ENCODE data around the gene DUSP22.

The DUSP22 gene

DNA sequence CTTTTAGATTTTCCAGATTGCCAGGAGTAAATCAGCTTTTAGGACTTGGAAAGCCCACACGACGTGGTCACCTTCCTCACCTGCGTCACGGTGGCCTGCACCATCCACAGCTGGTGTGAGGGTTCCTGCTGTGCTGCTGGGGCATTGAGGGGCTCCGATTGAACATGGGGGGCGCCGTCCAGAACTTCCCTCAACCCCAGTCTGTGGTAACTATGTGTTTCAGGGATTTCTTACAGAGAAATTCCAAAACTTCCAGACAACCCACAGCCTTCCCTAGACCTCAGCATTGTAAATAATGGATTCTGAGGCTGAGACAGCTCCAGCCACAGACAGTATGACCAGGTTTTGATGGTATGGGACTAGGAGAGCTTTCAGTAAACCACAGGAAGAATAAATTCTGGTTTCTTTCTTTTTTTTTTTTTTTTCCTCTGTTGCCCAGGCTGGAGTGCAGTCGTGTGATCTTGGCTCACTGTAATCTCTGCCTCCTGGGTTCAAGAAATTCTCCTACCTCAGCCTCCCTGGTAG, 52.6 kb downstream of the DUSP22 start:
- Mint-ChIP-seq H3K36me3 (ENCODE audit: low read depth) (peaks cover 48% of the 10 kb centered on the region), H3K4me1 (peaks cover 4% of the 10 kb centered on the region), H3K4me3 (no peak overlapping the region), H3K27me3 (ENCODE audit: low read depth, poor library complexity) (peaks cover 6% of the 10 kb centered on the region), H3K9me3 (peaks cover 93% of the 10 kb centered on the region), H3K27ac (no peak overlapping the region)
- TF ChIP-seq, protein P1, sequence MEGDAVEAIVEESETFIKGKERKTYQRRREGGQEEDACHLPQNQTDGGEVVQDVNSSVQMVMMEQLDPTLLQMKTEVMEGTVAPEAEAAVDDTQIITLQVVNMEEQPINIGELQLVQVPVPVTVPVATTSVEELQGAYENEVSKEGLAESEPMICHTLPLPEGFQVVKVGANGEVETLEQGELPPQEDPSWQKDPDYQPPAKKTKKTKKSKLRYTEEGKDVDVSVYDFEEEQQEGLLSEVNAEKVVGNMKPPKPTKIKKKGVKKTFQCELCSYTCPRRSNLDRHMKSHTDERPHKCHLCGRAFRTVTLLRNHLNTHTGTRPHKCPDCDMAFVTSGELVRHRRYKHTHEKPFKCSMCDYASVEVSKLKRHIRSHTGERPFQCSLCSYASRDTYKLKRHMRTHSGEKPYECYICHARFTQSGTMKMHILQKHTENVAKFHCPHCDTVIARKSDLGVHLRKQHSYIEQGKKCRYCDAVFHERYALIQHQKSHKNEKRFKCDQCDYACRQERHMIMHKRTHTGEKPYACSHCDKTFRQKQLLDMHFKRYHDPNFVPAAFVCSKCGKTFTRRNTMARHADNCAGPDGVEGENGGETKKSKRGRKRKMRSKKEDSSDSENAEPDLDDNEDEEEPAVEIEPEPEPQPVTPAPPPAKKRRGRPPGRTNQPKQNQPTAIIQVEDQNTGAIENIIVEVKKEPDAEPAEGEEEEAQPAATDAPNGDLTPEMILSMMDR (IDR thresholded peaks at IDR 0.05), result no peak
- no peak for DNase-seq

GRCh38 chr6:345747-346385, 53.6 kb downstream of the DUSP22 start:
- peaks cover 6% of the 10 kb centered on the region for H3K27me3 Mint-ChIP-seq (ENCODE audit: low read depth, poor library complexity)
- peaks cover 94% of the 10 kb centered on the region for H3K9me3 Mint-ChIP-seq
- H3K4me1 Mint-ChIP-seq, result peaks cover 4% of the 10 kb centered on the region

DNA sequence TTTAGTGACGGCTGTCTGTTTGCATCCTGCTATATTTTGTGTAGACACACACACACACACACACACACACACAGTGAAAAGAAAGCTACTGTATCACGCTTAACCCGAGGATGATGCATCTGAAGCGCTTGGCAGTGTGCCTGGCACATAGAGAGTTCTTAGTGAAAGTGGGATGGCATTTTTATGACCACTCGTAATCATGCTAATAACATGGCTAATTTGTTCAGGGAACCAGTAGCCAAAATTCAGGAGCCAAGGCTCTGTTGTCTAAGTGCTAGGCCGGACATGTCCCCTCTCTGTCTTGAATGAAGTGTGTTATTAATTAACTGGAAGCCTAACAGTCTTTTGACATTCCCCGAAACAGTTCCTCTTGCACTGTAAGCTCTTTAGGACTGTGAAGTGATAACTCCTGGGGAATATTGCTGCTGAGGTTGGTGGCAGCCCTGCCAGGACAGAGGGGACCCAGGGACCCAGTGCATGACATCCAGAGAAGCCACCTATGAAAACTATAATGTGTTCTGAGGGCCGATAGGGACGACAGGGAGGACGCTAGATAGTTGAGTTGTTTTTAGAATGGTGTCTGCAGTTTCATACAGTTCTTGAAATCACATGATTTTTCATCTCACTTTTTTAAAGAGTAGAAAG, 54.2 kb downstream of the DUSP22 start:
- no peak for DNase-seq
- H3K27ac Mint-ChIP-seq, result peak overlapping the region; percentile 13
- peaks cover 97% of the 10 kb centered on the region for H3K9me3 Mint-ChIP-seq
- TF ChIP-seq, protein P1 (IDR thresholded peaks at IDR 0.05), result no peak
- peaks cover 10% of the 10 kb centered on the region for H3K4me1 Mint-ChIP-seq
- H3K36me3 Mint-ChIP-seq (ENCODE audit: low read depth), result peaks cover 43% of the 10 kb centered on the region
- no peak overlapping the region for H3K4me3 Mint-ChIP-seq
- peaks cover 6% of the 10 kb centered on the region for H3K27me3 Mint-ChIP-seq (ENCODE audit: low read depth, poor library complexity)

More at GRCh38 chr6:345747-346385, 53.6 kb downstream of the DUSP22 start:
- no peak for DNase-seq
- peaks cover 45% of the 10 kb centered on the region for H3K36me3 Mint-ChIP-seq (ENCODE audit: low read depth)
- H3K4me3 Mint-ChIP-seq, result no peak overlapping the region
- TF ChIP-seq, protein P1 (IDR thresholded peaks at IDR 0.05), result no peak
- peak overlapping the region; percentile 58 for H3K27ac Mint-ChIP-seq

- peaks cover 43% of the 10 kb centered on the region for H3K36me3 Mint-ChIP-seq (ENCODE audit: low read depth)
- H3K27ac Mint-ChIP-seq, result no peak overlapping the region
- TF ChIP-seq, protein P1 (IDR thresholded peaks at IDR 0.05), result no peak
- H3K9me3 Mint-ChIP-seq, result peaks cover 97% of the 10 kb centered on the region
- no peak for DNase-seq
- peaks cover 13% of the 10 kb centered on the region for H3K4me1 Mint-ChIP-seq
- peaks cover 6% of the 10 kb centered on the region for H3K27me3 Mint-ChIP-seq (ENCODE audit: low read depth, poor library complexity)
- H3K4me3 Mint-ChIP-seq, result no peak overlapping the region
Observed at GRCh38 chr6:347232-347631, 54.9 kb downstream of the DUSP22 start.

DNA sequence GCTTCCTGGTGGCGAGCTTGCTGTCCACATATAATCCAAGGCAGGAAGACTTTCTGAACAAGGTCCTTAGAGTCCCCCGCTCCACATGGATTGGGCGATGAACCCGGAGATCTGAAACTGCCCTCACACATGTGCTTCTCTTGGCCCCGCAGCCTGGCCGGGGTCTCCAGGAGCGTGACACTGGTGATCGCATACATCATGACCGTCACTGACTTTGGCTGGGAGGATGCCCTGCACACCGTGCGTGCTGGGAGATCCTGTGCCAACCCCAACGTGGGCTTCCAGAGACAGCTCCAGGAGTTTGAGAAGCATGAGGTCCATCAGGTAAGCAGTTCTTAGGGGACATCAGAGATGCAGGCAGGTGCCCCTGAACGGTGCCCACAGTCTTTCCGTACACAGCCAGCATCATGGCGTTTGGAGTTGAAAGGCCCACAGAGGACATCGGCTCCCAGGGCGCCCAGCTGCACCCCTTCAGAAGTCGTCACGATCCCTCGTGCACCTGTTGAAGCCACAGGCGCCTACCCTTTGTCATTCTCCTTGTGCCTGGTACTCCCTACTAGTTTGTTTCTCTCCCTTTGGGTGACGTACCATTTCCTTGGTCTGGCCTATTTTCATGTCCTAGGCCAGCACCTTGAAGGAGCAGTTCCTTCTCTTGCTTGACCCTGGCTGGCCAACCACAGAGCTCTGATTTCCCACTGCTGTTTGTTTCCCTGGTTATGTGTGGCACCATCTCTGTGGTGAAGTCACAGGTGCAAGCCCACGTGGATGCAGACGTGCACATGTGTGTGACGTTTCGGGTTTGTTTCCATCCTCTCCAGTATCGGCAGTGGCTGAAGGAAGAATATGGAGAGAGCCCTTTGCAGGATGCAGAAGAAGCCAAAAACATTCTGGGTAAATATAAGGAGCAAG, 55.9 kb downstream of the DUSP22 start:
- Mint-ChIP-seq H3K27me3 (ENCODE audit: low read depth, poor library complexity) (peaks cover 6% of the 10 kb centered on the region), H3K36me3 (ENCODE audit: low read depth) (peaks cover 43% of the 10 kb centered on the region), H3K4me3 (no peak overlapping the region), H3K27ac (no peak overlapping the region), H3K9me3 (peaks cover 96% of the 10 kb centered on the region), H3K4me1 (peaks cover 17% of the 10 kb centered on the region)
- no peak for DNase-seq
- TF ChIP-seq, protein P1 (IDR thresholded peaks at IDR 0.05), result no peak

All from nephron progenitor cell (in vitro differentiated cells).